GM23338 (cell line): ENCODE data around the gene CYTH3.

Source experiments
- CREB1 ChIP-seq: fragments of 250-450 bp; sonication (Bioruptor Pico); IDR thresholded peaks from 2 replicates; pipeline ENCODE4 v1.5.0; 2020; ENCODE audit warnings: low read depth, mild to moderate bottlenecking, moderate library complexity
- CTCF ChIP-seq, 2 experiments: fragments of 200-600 bp in 1 of 2; sonication (generic) in 1 of 2; conservative IDR thresholded peaks; 2 replicates each; pipeline versions ENCODE4 v1.5.1 to v1.6.1; 2016 to 2017; ENCODE audit warnings: antibody characterized with exemption in 2 of 2, low read depth in 2 of 2, mild to moderate bottlenecking in 2 of 2, moderate library complexity in 1 of 2
- ETS1 ChIP-seq: IDR thresholded peaks from 2 replicates; pipeline ENCODE4 v1.6.1; 2016; ENCODE audit warnings: antibody characterized with exemption
- EZH2 ChIP-seq: fragments of 200-600 bp; sonication (generic); IDR thresholded peaks from one replicate; pipeline ENCODE4 v1.8.0; 2017; ENCODE audit warnings: antibody characterized with exemption, mild to moderate bottlenecking, low read depth; ENCODE audit not compliant: unreplicated experiment
- EZH2phosphoT487 ChIP-seq: fragments of 200-600 bp; sonication (generic); IDR thresholded peaks from one replicate; pipeline ENCODE4 v1.8.1; 2018; ENCODE audit warnings: antibody characterized with exemption; ENCODE audit not compliant: unreplicated experiment
- JUNB ChIP-seq: IDR thresholded peaks from one replicate; pipeline ENCODE4 v1.6.1; 2016; ENCODE audit warnings: antibody characterized with exemption; ENCODE audit not compliant: unreplicated experiment
- POLR2AphosphoS5 ChIP-seq: IDR thresholded peaks from 2 replicates; pipeline ENCODE4 v1.6.1; 2016; ENCODE audit warnings: antibody characterized with exemption, low read depth
- REST ChIP-seq: IDR thresholded peaks from one replicate; pipeline ENCODE4 v1.6.1; 2018; ENCODE audit warnings: antibody characterized with exemption; ENCODE audit not compliant: unreplicated experiment
- STAT1 ChIP-seq: IDR thresholded peaks from one replicate; pipeline ENCODE4 v1.6.1; 2016; ENCODE audit warnings: antibody characterized with exemption; ENCODE audit not compliant: unreplicated experiment
- ZNF114 ChIP-seq: fragments of 250-450 bp; sonication (Bioruptor Pico); IDR thresholded peaks from 2 replicates; pipeline ENCODE4 v1.5.0; 2020; ENCODE audit warnings: mild to moderate bottlenecking, moderate library complexity
- ZNF331 ChIP-seq: fragments of 250-450 bp; sonication (Bioruptor Pico); IDR thresholded peaks from 2 replicates; pipeline ENCODE4 v1.5.0; 2020; ENCODE audit warnings: low read depth, mild to moderate bottlenecking, moderate library complexity
- ZNF462 ChIP-seq: fragments of 250-450 bp; sonication (Bioruptor Pico); IDR thresholded peaks from 2 replicates; pipeline ENCODE4 v1.5.0; 2020; ENCODE audit warnings: mild to moderate bottlenecking, moderate library complexity

GRCh38 chr7:6147627-6148026 lies 124.8 kb downstream of the CYTH3 start:
- no peak for TF ChIP-seq POLR2AphosphoS5
- no peak for TF ChIP-seq CTCF (conservative IDR thresholded peaks at IDR 0.05; ENCODE audit: low read depth in 2 of 2)
- TF ChIP-seq REST = no peak
- no peak for TF ChIP-seq ZNF114 (CRISPR knock-in tag)
- no peak for TF ChIP-seq EZH2
- TF ChIP-seq EZH2phosphoT487 = no peak
- no peak for TF ChIP-seq JUNB
- no peak for TF ChIP-seq ZNF462 (CRISPR knock-in tag)
- TF ChIP-seq ETS1 = no peak
- no peak for TF ChIP-seq CREB1 (CRISPR knock-in tag)
- TF ChIP-seq STAT1 = no peak
- no peak for TF ChIP-seq ZNF331
